Heart left ventricle (tissue), 13 donors: ENCODE results near the gene CUBN.

Experiments
- POLR2A ChIP-seq, 2 donors: fragments of 450-650 bp; IDR thresholded peaks; one replicate each; pipeline ENCODE4 v1.6.1; 2017; ENCODE audit warnings: antibody characterized with exemption in 2 of 2, mild to moderate bottlenecking in 2 of 2, moderate library complexity in 2 of 2
- TF ChIP-seq, protein P1 (sequence below), 12 donors: fragments of 200-600 bp; sonication (generic) in 4 of 12; IDR thresholded peaks; one replicate each; pipeline versions ENCODE4 v1.5.0 to v1.8.0; 2018 to 2022; ENCODE audit warnings: antibody characterized with exemption in 12 of 12, mild to moderate bottlenecking in 5 of 12
- donor health status: ischemic (EF 13 %, LVEDD 7.1; RV severe dilation, severe dysfunction).
- donor health status: DM: no; HTN: yes; CAD: no.
- donor health status: DM: no; HTN: no; CAD: no.
- donor health status: ischemic (EF 25% LVEDD 6.9; RV normal size, moderate dysfunction).
- donor health status: ischemic (EF 25% LVEDD 5.7; RV mildly dilated, moderate dysfunction).
- donor health status: ischemic (EF 35%, LVEDD 5.7; RV mildly dilated, moderate dysfunction).
- donor health status: nonischemic (EF 11% LVEDD 7.7; RV severe dilation, severe dysfunction).
- donor health status: DM: yes; HTN: yes; CAD: no.
- donor health status: PGD.
- donor health status: ischemic (EF 29% LVEDD 5.4; RV normal size, mild dysfunction).
- donor health status: nonischemic (EF 23%, LVEDD 6.1; RV moderate dilation, normal function).

- TF ChIP-seq, protein P1, sequence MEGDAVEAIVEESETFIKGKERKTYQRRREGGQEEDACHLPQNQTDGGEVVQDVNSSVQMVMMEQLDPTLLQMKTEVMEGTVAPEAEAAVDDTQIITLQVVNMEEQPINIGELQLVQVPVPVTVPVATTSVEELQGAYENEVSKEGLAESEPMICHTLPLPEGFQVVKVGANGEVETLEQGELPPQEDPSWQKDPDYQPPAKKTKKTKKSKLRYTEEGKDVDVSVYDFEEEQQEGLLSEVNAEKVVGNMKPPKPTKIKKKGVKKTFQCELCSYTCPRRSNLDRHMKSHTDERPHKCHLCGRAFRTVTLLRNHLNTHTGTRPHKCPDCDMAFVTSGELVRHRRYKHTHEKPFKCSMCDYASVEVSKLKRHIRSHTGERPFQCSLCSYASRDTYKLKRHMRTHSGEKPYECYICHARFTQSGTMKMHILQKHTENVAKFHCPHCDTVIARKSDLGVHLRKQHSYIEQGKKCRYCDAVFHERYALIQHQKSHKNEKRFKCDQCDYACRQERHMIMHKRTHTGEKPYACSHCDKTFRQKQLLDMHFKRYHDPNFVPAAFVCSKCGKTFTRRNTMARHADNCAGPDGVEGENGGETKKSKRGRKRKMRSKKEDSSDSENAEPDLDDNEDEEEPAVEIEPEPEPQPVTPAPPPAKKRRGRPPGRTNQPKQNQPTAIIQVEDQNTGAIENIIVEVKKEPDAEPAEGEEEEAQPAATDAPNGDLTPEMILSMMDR (IDR thresholded peaks at IDR 0.05) = no peak
- no peak for TF ChIP-seq POLR2A (IDR thresholded peaks at IDR 0.05)
Measured at GRCh38 chr10:17120694-17121093, 8.9 kb downstream of the CUBN start.
